GM18907 (cell line): ENCODE measurements around the gene HOXA9.
A peak's percentile ranks its signal among the peaks of the same experiment; 100 is the strongest.

Experiments
- ATAC-seq: cut with Tn5 transposase; IDR thresholded peaks from one replicate; pipeline ENCODE4 v1.9.1; 2021; ENCODE audit warnings: mild to moderate bottlenecking, moderate library complexity; ENCODE audit not compliant: unreplicated experiment

Gene HOXA9

DNA sequence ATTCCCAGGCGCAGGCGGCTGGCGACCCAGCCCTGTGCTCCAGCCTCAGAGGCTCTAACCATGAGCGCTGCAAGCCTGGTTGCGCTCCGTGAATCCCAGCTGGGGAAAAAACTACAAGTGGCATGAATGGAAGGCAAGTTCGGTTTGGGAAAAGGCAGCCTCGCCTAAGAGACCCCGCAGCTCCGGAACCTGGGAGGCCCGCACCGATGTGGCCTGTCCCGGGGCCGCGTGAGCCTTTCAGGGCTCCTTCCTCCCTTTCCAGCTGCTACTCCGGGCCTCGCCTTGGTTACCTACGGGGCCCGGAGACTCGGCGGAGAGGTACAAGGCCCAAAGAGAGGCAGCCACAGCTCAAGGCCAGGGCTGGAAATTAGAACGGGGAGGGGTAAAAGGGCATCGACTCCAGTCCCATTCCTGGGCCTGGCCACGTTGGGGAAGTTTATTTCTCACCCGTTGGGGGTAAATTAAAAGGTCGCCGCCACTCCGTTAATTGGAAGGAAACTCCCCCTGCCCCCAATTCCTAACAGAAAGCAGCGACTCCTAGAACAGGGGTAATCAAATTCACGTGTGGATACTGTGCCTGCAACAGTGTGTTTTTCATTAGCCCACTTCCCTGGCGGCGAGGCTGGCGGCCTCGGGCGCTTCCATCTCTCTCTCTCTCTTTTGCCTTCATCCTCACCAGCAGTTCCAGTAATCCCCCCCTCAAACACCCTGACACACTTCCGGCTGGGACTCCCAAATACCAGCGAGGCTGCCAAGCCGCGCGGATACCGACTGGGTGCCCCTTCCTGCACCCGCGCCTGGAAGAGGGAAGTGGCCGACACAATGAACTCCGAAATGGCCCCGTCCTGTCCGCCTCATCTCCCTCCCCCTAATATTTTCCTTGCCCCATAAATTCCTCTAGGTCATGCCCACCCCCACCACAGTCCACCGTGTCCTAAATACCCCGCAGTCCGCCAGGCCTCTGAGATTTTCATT, 1.5 kb upstream of the HOXA9 start:
- no peak for ATAC-seq

DNA sequence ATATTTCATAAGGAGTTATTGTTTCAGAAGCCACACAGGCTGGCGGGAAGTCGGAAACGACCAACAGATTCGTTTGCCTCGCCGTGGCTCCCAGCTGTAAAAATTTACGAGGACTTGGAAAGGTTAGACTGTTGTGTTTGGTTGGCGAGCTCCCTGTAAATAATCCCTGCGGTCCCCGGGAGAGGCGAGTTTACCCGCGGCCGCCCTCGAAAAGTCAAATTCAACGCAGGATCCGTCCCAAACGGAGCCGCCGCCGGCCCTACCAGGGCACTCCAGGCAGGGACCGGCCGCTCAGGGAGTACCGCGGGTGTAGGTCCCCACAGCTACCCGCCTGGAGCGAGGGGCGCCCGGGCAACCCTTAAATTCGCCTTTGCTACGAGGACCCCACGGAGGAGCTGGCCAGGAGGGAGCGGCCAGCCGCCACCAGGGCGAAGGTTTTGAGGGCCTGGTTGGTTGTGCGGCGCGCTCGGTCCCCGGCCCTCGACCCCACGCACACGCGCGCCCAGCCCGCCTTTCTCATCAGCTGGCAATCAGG, 726 bp upstream of the HOXA9 start:
- no peak for ATAC-seq

DNA sequence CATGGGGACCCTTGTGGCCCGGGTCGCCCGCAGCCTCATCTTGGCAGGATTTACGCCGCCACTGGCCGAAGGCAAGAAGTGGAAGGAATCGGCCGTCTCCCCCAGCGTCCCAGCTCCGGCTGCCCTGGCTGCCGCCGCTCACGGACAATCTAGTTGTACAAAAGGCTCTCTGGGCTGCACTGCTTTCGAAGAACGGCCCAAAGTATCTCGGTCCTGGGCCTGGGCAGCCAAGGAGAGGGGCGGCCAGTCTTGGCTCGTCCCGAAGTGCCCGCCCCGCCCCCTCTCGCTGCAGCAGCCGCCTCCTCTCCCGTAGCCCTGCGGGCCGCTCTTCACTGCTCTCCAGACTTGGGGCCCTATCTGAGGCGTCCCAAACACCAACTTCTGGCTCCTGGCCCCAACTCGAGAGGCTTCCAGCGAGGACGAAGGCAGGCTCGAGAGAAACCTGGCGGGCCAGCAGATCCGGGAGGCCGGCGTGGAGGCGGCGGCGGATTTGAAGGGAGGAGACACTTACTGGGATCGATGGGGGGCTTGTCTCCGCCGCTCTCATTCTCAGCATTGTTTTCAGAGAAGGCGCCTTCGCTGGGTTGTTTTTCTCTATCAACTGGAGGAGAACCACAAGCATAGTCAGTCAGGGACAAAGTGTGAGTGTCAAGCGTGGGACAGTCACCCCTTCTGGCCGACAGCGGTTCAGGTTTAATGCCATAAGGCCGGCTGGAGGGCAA, 809 bp downstream of the HOXA9 start:
- no peak for ATAC-seq

DNA sequence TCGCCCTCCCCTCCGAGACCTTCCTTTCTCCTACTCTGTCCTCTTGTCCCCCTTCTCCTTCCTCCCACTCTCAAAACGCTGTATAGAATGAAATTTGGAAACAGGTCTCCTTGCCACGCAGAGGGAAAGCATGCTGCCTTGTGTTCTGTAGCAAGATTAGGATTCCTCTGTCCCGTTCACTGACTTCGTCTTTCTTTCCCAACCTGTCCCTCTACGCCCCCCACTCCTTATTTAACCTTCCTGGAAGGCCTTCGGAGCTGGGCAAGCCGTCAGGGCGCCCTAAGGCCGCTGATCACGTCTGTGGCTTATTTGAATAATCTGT, 1.3 kb downstream of the HOXA9 start:
- ATAC-seq, result no peak

DNA sequence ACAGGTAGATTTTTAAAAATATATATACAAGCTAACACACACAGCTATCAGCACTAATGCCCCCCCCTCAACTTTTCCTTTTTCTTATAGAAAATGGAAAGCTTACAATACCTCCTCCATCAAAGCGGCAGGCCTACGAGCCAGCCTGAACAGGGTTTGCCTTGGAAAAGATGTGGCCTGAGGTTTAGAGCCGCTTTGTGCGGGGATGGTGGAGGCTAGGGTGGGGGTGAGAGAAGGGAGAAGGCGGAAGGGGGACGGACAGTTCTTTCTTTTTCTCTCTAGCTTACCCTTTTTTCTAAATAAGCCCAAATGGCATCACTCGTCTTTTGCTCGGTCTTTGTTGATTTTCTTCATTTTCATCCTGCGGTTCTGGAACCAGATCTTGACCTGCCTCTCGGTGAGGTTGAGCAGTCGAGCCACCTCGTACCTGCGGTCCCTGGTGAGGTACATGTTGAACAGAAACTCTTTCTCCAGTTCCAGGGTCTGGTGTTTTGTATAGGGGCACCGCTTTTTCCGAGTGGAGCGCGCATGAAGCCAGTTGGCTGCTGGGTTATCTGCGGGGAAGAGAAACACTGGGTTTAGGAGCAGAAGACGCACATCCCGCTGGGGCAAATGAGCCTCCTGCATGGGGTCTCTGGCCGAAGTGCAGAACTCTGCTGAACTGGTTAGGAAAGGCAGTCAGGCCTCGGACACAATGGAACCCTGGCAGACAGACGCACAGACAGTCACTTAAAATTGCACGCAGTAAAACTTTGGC, 1.9 kb downstream of the HOXA9 start:
- no peak for ATAC-seq

DNA sequence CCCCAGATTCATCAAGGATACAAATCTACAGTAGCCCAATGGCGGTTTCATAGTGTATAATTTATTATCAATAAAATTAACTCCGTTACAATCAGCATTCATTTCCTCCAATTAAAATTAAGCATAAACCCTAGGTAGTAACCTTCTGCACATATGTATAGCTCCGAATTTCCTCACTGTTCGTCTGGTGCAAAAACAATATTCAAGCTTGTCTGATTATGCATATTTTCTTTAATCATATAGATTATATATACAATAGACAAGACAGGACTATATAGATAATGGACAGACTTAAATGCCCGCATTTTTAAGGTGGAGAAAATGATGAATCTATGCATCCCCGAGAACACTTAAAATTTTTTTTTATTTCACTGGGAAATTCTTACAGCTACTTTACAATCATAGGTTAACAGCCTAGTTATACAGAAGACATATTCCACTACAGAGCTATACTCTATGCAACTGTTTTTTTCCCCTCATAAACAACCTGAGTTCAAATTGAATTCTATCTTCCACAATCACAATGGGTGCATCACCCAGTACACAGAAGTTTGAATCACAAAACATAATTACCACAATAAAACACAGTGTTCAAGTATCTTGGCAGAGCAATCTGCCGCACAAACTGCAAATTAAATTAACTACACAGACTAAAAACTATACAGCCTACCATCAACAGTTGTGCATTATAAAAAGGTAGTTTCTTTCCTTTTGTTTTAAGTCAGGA, 2.6 kb downstream of the HOXA9 start:
- ATAC-seq, result no peak

DNA sequence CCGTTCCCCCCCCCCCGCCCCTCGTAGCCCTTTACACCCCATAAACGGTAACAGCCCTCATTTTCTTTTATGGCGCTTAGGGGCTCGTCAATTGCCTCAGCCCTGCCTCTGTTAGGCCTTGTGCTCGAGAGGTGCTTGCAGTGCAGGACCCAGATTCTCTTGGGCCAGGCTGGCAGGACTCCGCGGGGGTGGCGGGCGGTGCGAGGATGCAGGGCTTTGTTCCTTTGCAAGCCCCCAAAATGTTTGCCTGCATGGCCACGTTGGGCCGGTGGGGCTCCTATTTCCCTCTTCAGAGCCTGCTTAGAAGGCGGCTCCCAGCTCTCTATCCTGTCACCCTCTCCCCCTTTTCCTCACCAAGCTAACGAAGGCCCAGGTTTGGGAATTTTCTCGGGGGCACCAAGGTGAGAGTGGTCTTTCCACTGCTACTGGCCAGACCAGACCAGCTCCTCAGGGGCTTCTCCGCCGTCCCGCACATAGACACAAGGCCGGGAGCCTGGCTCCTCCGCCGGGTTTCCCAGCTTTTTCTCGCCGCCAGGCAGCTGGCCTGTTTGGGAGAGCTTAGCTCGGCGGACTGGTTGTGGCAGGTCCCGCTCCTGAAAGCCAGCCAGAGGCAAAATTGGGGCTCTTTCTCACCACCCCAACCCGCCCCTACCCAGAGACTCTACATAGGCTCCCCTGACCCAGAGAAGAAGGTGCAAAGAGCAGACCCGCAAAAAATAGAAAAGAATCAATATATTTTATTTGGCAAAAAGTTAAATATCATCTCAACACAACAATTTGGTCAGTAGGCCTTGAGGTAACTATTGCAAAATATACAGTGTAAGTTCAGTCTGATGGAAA, 3.4 kb downstream of the HOXA9 start:
- no peak for ATAC-seq

DNA sequence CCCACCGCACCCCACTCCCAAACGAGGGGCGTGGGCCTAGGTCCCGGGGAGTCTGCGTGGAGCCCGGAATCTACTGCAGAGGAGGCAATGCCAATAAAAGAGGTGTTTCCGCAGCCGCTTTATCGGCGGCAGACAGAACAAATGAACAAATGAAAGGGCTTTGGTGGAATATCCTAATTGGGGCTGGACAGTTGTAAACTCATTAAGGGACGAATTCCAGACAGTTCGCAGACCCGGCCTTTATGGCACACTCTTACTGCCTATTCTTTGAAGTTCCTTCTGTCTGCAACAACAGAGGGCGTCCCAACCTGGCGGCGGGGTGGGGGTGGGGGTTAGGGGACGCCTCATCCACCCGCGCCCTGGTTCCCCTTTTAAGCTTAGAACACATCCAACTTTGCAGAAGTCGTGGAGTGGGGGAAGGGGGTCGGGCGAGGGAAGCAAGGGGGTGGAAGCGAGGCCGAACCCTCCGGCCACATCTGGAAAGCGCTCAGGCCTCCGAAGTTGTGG, 4.1 kb downstream of the HOXA9 start:
- ATAC-seq, result no peak

DNA sequence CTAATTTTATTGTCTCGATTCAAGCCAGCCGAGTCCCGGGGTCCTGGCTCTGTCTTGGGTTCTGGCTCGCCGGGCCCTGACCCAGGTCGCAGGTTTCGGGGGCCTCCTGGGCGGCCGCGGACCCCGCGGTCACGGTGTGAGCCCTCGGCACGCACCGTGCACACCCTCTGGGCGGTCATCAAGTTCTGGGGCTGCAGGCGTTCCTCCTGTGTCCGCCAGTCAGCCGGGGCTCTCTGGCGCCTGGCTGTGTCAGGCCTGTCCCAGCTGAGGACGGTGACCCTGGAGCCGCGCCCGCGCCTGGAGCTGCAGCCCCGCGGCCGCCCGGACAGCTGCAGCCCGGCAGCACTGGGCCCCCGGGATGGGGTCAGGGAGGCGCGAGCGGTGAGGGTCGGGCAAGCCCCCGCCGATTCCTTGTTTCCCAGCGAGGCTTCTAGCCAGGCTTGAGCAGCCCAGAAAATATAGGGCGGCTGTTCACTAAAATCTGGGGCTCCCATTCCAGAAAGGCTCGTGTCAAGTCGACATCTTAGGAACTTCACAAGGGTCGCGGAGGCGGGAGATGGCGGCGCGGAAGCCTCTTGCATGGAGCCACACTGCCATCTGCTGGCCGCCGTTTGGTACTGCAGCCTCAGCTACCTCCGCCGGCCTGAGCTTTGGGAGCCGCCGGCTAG, 4.7 kb downstream of the HOXA9 start:
- peak; percentile 63 for ATAC-seq

DNA sequence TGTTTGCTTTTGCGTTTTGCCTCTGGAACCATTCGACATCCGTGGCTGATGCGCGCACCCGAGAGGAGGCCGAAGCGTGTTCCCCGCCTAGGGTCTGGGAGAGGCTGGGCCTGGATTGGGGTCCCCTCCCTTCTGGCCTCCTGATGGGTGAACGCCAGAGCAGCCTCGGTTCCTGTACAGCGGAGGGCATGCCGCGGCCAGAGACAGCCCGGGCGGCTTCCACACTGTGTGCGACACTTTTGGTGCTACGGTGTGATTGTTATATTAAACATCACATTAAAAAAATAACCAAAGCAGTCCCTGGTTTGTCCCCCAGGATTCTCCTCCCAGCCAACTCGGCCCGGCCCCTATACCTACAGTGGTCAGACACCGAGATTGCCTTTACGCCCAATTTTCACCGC, 5.2 kb downstream of the HOXA9 start:
- peak; percentile 15 for ATAC-seq

DNA sequence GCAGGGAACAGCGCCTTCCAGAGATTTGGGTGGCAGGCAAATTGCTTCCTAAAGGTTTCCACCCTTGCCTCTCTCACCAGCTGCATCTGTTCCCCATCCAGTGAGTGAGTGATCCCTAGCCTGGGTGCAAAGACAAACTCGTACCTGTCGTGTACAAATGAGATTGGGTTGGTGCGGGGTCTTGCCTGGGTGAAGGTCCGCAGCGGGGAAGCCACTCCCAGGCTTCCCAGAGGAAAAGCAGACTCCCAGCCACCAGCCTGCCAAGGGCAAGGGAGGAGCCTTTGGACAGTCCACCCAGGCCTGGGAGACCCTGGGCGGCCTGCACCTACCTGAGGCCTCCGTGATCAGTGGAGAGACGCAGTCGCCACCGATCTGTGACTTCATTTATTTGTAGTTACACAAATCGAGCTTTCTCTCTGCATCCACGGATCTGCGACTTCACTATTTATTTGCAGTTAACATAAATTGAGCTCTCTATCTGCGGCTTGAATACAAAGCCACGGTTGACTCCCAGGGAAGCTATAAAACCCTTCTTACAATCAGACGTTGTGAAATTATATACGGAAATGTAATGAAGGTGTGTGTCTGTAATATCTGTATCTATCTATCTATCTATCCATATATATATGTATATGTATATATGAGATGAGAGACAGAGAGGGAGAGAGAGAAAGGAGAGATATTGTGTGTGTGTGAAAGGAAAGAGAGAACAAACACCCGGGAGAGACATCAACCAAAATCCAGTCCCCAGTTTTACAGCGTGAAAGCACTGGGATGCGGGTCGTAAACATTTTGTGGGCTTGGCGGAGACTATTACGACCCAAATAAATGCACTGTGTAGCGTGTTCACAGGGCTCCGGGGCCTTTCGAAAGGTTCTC, 5.8 kb downstream of the HOXA9 start:
- no peak for ATAC-seq

DNA sequence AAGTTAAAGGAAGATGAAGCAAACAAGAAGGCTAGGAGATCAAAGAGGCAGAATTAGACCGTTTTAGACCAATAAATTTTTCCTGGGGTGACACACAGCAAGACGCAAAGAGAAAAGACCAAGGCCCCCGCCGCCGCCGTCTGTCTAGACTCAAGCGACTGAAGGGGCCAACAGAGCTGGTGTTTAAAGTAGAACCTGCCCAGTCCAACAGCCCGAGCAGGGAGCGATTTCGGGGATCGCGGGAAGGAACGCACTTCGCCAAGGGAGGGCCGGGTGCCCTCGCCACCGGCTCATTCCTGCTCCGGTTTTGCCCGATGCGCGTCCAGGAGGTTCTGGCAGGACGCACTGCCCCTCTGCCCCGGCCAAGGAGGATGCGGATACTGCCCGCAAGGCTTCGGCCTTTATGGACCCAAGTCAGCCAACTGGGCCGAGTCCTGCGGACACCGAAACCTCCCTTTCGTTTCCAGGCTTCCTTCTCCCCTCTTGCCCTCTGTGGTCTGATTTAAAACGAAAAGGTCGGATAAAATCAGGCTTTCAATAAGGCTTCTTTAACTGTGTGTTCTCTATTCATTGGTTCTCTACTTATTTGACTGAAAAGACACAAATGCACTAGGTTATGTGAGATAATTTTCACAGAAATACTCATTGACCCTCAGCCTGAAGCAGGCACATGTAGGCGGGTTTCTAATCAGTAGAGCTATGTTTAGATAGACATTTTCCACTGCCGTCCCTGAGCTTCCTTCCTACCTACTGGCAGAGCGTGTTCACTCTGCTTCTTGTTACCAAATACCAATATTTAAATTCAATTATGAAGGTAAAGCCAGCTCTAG, 6.7 kb downstream of the HOXA9 start:
- no peak for ATAC-seq

DNA sequence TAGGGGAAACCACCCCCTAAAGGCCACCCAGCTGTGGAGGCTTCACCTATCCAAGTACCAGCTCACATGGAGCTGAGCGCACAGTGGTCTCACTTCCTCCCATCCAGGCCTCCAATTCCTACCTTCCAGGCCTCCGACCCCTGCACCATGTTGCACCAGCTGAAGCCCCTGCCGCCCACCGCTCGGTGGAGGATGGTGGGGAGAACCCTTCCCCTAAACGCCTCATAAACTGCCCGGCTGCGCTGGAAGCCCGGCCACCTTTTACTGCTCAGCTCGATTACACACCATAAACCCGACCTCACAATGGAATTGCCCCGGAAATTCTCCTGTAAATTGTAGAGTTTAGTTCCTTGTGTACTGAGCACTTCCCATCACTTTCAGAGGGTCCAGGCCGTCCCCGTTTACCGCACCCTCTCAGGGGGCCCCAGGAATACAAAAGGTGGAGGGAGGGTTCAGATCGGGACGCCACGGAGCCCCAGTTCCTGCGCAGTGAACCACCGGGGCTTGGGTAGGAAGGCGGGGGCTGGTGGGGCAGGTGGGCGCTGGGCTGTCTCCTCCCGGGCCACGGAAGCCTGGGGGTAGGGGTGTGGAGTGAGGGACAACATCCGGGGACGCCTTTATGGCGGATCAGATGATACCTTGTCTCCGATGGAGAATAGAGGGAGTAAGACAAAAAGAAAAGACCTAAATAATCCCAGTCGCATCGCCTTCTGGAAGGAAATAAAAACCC, 7.5 kb downstream of the HOXA9 start:
- no peak for ATAC-seq

DNA sequence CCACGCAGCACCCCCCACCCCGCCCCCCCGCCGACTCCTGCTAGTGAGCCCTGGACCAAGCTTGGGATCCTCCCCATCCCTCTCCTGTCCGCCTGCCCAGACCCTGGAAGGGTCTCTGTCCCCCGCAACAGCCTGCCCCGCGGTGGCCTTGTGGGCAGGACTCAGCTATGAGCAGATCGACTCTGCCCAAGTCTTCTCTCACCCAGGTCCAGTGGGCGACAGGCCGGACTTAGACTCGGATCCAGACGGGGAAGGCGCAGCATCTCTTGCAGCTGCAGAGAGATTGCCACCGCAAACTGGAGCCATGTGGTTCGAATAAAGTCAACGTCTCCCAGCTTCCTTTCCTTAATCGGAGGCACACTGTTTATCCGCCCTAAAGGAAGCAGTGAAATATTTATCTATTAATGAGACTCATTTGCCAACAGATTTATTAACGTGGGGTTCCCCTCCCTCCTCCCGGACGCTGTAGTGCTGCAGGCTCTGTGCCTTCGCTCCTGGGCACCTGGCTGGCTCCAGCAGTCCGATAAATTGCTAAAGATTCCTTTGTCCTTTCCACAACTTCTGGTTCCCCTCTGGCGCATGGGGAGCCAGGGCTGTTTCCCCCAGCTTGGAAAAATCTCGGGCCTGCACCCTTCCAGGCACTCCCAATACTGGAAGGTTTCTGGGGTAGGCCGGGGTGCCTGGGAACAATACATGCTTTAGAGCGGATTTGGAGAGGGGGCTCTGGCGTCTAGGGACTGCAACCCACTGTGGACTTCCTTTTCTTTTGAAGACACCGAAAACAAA, 8.2 kb downstream of the HOXA9 start:
- ATAC-seq, result no peak

DNA sequence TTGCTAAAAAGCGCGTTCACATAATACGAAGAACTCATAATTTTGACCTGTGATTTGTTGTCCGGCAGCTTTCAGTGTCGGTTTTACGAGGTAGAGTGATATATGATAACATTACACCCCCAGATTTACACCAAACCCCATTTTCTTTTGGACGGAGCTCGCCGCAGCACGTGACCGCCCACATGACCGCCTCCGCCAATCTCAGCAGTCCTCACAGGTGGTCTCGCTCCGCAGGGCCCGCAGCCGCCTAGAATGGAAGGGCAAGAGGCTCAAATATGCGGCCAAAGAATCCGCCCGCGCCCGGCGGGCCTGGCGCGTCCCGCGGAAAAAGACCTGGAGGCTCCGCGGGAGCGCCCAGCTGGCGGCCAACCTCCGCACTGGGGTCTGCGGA, 8.8 kb downstream of the HOXA9 start, which contains the start of gene HOXA7:
HOXA7 (minus strand) TSS at position 168 of the 391 bp plus-strand sequence; CDS start at position 38, 130 bp downstream.
- no peak for ATAC-seq
